Nephron progenitor cell (in vitro differentiated cells): ENCODE data around the gene RNF144A.

Experiments
- DNase-seq: peaks from one replicate; pipeline ENCODE4 v3.0.0; 2021
- H3K27ac Mint-ChIP-seq: 2 replicates; pipeline ENCODE4 v1.8.0; 2021; ENCODE audit warnings: mild to moderate bottlenecking, moderate library complexity, mixed read lengths
- H3K27me3 Mint-ChIP-seq: 2 replicates; pipeline ENCODE4 v1.8.0; 2021; ENCODE audit warnings: mild to moderate bottlenecking, low read depth, mixed read lengths; ENCODE audit not compliant: poor library complexity
- H3K36me3 Mint-ChIP-seq: 2 replicates; pipeline ENCODE4 v1.8.0; 2021; ENCODE audit warnings: low read depth, mixed read lengths
- H3K4me1 Mint-ChIP-seq: 2 replicates; pipeline ENCODE4 v1.8.0; 2021; ENCODE audit warnings: mixed read lengths
- H3K4me3 Mint-ChIP-seq: 2 replicates; pipeline ENCODE4 v1.8.0; 2021; ENCODE audit warnings: mild to moderate bottlenecking, moderate library complexity, mixed read lengths
- H3K9me3 Mint-ChIP-seq: 2 replicates; pipeline ENCODE4 v1.8.0; 2021; ENCODE audit warnings: mild to moderate bottlenecking, moderate library complexity, mixed read lengths
- CTCF ChIP-seq: fragments of 200-600 bp; sonication (generic); IDR thresholded peaks from 2 replicates; pipeline ENCODE4 v1.5.0; 2021; ENCODE audit warnings: antibody characterized with exemption

The RNF144A gene

DNA sequence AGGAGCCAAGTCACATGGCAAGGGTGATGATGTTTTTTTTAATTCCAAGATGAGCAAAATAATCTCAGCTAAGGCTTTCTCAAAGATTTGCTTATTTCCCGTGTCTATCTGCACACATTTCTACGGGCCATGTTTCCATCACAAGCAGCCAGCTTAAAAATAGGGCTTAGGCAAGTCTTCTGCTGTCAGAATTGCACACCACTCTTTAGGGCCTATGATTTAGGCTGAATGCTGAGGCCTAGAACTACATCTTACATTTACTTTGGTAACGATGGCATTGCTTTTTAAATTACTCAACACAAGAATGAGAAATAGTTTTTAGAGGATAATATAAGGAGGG is 144.2 kb downstream of the RNF144A start:
- Mint-ChIP-seq H3K9me3 (peaks cover 20% of the 10 kb centered on the region), H3K36me3 (peaks cover 26% of the 10 kb centered on the region), H3K27ac (no peak overlapping the region), H3K4me1 (peaks cover 9% of the 10 kb centered on the region), H3K4me3 (no peak overlapping the region), H3K27me3 (no peaks in the 10 kb centered on the region)
- TF ChIP-seq CTCF: no peak
- DNase-seq: no peak

DNA sequence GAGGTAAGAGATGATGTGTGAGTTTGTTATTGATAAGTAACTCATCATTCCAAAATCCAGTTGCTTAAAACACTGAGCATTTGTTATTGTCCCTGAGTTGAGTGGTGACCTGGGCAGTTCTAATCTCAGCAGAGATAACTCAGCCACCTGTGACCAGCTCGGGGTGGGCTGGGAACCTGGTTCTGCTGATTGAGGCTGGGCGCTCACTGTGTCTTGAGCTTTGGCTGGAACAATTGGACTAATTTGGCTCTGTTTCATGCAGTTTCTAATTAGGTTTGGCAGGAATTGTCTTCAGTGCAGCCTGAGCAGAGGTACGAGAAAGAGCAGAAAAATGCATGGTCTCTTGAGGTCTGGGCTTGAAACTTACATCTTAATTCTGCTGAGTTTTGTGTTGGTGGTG is 144.7 kb downstream of the RNF144A start:
- Mint-ChIP-seq H3K27ac (no peak overlapping the region), H3K36me3 (peaks cover 28% of the 10 kb centered on the region), H3K4me1 (peaks cover 9% of the 10 kb centered on the region), H3K9me3 (peaks cover 20% of the 10 kb centered on the region), H3K27me3 (no peaks in the 10 kb centered on the region), H3K4me3 (no peak overlapping the region)
- TF ChIP-seq CTCF: no peak
- no peak for DNase-seq

DNA sequence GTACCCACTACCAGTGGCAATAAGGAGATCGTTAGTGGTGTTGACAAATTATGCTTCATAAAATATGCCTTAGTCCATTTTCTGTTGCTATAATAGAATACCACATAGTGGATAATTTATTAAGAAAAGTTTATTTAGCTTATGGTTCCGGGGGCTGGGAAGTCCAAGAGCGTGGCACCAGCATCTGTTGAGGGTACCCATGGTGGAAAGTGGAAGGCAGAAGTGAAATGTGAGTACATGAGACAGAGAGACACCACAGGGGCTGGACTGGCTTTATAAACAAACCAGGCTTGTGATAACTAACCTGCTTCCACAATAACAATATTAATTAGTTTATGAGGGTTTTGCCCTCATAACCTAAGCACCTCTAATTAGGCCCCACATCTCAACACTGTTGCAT is 146.6 kb downstream of the RNF144A start:
- Mint-ChIP-seq H3K36me3 (peaks cover 34% of the 10 kb centered on the region), H3K9me3 (peaks cover 20% of the 10 kb centered on the region), H3K4me3 (no peak overlapping the region), H3K27me3 (no peaks in the 10 kb centered on the region), H3K27ac (peak overlapping the region; percentile 31), H3K4me1 (peaks cover 9% of the 10 kb centered on the region)
- no peak for TF ChIP-seq CTCF
- no peak for DNase-seq

- TF ChIP-seq CTCF: no peak
- Mint-ChIP-seq H3K4me1 (no peaks in the 10 kb centered on the region), H3K36me3 (peaks cover 37% of the 10 kb centered on the region), H3K9me3 (peaks cover 13% of the 10 kb centered on the region), H3K27ac (no peak overlapping the region), H3K27me3 (no peaks in the 10 kb centered on the region), H3K4me3 (no peak overlapping the region)
- DNase-seq: no peak
Measured at GRCh38 chr2:7068457-7068856, 151.2 kb downstream of the RNF144A start.

- no peak for DNase-seq
- no peak for TF ChIP-seq CTCF
- Mint-ChIP-seq H3K4me3 (no peak overlapping the region), H3K27ac (peak overlapping the region; percentile 66), H3K9me3 (no peaks in the 10 kb centered on the region), H3K27me3 (no peaks in the 10 kb centered on the region), H3K36me3 (peaks cover 29% of the 10 kb centered on the region), H3K4me1 (peaks cover 5% of the 10 kb centered on the region)
Measured at GRCh38 chr2:7070483-7070882, 153.3 kb downstream of the RNF144A start.

DNA sequence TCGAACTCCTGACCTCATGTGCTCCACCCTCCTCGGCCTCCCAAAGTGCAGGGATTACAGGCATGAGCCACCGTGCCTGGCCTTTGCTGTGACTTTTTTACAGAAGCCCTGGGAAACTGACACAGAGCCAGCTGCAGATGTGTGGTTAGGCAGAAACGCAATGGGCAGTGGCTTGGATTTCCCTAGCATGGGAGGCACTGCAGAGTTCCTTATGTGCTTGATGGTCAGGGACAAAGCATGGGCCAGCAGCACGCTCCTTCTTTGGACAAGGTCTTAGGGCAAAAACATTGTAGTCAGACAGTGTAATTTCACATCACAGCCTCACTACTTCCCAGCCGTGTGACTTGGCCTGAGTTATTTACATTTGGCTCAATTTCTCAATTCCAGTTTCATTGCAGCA is 153.9 kb downstream of the RNF144A start:
- Mint-ChIP-seq H3K9me3 (no peaks in the 10 kb centered on the region), H3K27me3 (no peaks in the 10 kb centered on the region), H3K36me3 (peaks cover 35% of the 10 kb centered on the region), H3K27ac (no peak overlapping the region), H3K4me3 (no peak overlapping the region), H3K4me1 (peaks cover 5% of the 10 kb centered on the region)
- no peak for DNase-seq
- no peak for TF ChIP-seq CTCF
